Adipocyte (in vitro differentiated cells): ENCODE measurements around the gene CNKSR1.

ENCODE experiments used
- DNase-seq: peaks from one replicate; pipeline ENCODE4 v3.0.0-alpha.2; 2015; ENCODE audit warnings: low read depth
- H3K27me3 ChIP-seq: replicated peaks from 2 replicates; pipeline ENCODE4 v1.7.0; 2013; ENCODE audit warnings: mild to moderate bottlenecking, low read length, moderate library complexity; ENCODE audit not compliant: control insufficient read depth, insufficient read depth
- H3K36me3 ChIP-seq: 2 replicates; pipeline ENCODE4 v1.7.0; 2013; ENCODE audit warnings: low read length, mild to moderate bottlenecking, moderate library complexity; ENCODE audit not compliant: control insufficient read depth, insufficient read depth, severe bottlenecking
- H3K4me1 ChIP-seq: 2 replicates; pipeline ENCODE4 v1.7.0; 2013; ENCODE audit warnings: mild to moderate bottlenecking, low read length, moderate library complexity; ENCODE audit not compliant: control insufficient read depth, insufficient read depth
- H3K4me3 ChIP-seq: 2 replicates; pipeline ENCODE4 v1.7.0; 2013; ENCODE audit warnings: mild to moderate bottlenecking, low read length, moderate library complexity
- H3K9ac ChIP-seq: 2 replicates; pipeline ENCODE4 v1.7.0; 2013; ENCODE audit warnings: mild to moderate bottlenecking, low read length, moderate library complexity
- H3K9me3 ChIP-seq: 2 replicates; pipeline ENCODE4 v1.7.0; 2013; ENCODE audit warnings: mild to moderate bottlenecking, low read length, moderate library complexity; ENCODE audit not compliant: control insufficient read depth

Gene CNKSR1

GRCh38 chr1:26161415-26162219 lies 15.7 kb upstream of the CNKSR1 start:
- H3K9ac ChIP-seq = no peak overlapping the region
- H3K36me3 ChIP-seq = no peaks in the 10 kb centered on the region
- H3K4me1 ChIP-seq = peaks cover 9% of the 10 kb centered on the region
- H3K27me3 ChIP-seq = peaks cover 39% of the 10 kb centered on the region
- DNase-seq = peak; percentile 77
- H3K4me3 ChIP-seq = peak overlapping the region; percentile 60
- H3K9me3 ChIP-seq = no peaks in the 10 kb centered on the region

GRCh38 chr1:26162220-26162709 lies 15.0 kb upstream of the CNKSR1 start:
- Histone ChIP-seq H3K4me1 (peaks cover 9% of the 10 kb centered on the region), H3K9me3 (no peaks in the 10 kb centered on the region), H3K27me3 (peaks cover 34% of the 10 kb centered on the region), H3K36me3 (no peaks in the 10 kb centered on the region), H3K9ac (no peak overlapping the region), H3K4me3 (peak overlapping the region; percentile 60)
- DNase-seq = no peak

- no peak overlapping the region for H3K4me3 ChIP-seq
- no peaks in the 10 kb centered on the region for H3K36me3 ChIP-seq
- H3K9me3 ChIP-seq = no peaks in the 10 kb centered on the region
- H3K4me1 ChIP-seq = peaks cover 9% of the 10 kb centered on the region
- DNase-seq = no peak
- peaks cover 21% of the 10 kb centered on the region for H3K27me3 ChIP-seq
- no peak overlapping the region for H3K9ac ChIP-seq
These were observed 13.6 kb upstream of the CNKSR1 start for GRCh38 chr1:26163684-26164035.

- Histone ChIP-seq H3K9ac (peak overlapping the region; percentile 34), H3K27me3 (peaks cover 19% of the 10 kb centered on the region), H3K4me3 (peak overlapping the region; percentile 67), H3K36me3 (no peaks in the 10 kb centered on the region), H3K4me1 (peaks cover 10% of the 10 kb centered on the region), H3K9me3 (no peaks in the 10 kb centered on the region)
- DNase-seq = peak; percentile 76
These were observed 13.0 kb upstream of the CNKSR1 start for GRCh38 chr1:26164036-26164860.

- H3K4me1 ChIP-seq = peaks cover 14% of the 10 kb centered on the region
- H3K36me3 ChIP-seq = no peaks in the 10 kb centered on the region
- H3K4me3 ChIP-seq = no peak overlapping the region
- H3K9ac ChIP-seq = no peak overlapping the region
- peaks cover 19% of the 10 kb centered on the region for H3K27me3 ChIP-seq
- DNase-seq = no peak
- H3K9me3 ChIP-seq = no peaks in the 10 kb centered on the region
These were observed 12.1 kb upstream of the CNKSR1 start for GRCh38 chr1:26164861-26165842.

GRCh38 chr1:26166719-26167281 lies 10.5 kb upstream of the CNKSR1 start:
- H3K4me3 ChIP-seq = no peak overlapping the region
- H3K36me3 ChIP-seq = no peaks in the 10 kb centered on the region
- peaks cover 19% of the 10 kb centered on the region for H3K4me1 ChIP-seq
- DNase-seq = no peak
- no peaks in the 10 kb centered on the region for H3K9me3 ChIP-seq
- H3K27me3 ChIP-seq = peaks cover 13% of the 10 kb centered on the region
- H3K9ac ChIP-seq = no peak overlapping the region

- no peaks in the 10 kb centered on the region for H3K36me3 ChIP-seq
- peak within 1 kb of the TSS; percentile 89 for H3K4me3 ChIP-seq
- peaks cover 15% of the 10 kb centered on the region for H3K4me1 ChIP-seq
- no peak for DNase-seq
- peak within 1 kb of the TSS; percentile 96 for H3K9ac ChIP-seq
- H3K27me3 ChIP-seq = peaks cover 4% of the 10 kb centered on the region
- no peaks in the 10 kb centered on the region for H3K9me3 ChIP-seq
These were observed 8.7 kb upstream of the CNKSR1 start, which contains the start of gene C1orf232 for GRCh38 chr1:26168410-26169197. Gene C1orf232, minus strand, starts transcription at chr1:26168963. Its CDS starts 464 bp downstream, at chr1:26168499.

- H3K27me3 ChIP-seq = no peaks in the 10 kb centered on the region
- H3K4me3 ChIP-seq = peak overlapping the region; percentile 89
- H3K9me3 ChIP-seq = no peaks in the 10 kb centered on the region
- no peak for DNase-seq
- H3K4me1 ChIP-seq = peaks cover 15% of the 10 kb centered on the region
- H3K36me3 ChIP-seq = no peaks in the 10 kb centered on the region
- peak overlapping the region; percentile 96 for H3K9ac ChIP-seq
These were observed 8.1 kb upstream of the CNKSR1 start for GRCh38 chr1:26169198-26169554.

- peak within 1 kb of the TSS; percentile 89 for H3K4me3 ChIP-seq
- no peaks in the 10 kb centered on the region for H3K9me3 ChIP-seq
- H3K4me1 ChIP-seq = peaks cover 15% of the 10 kb centered on the region
- no peaks in the 10 kb centered on the region for H3K27me3 ChIP-seq
- peak within 1 kb of the TSS; percentile 96 for H3K9ac ChIP-seq
- DNase-seq = peak; percentile 98
- H3K36me3 ChIP-seq = no peaks in the 10 kb centered on the region
These were observed 7.4 kb upstream of the CNKSR1 start, which contains the start of gene ZNF593 for GRCh38 chr1:26169669-26170471. Gene ZNF593, plus strand, starts transcription at chr1:26169908. Its CDS starts 76 bp downstream, at chr1:26169984.
